ENCODE data around the gene CAMK2G. TPM values are rescaled to one million over a fixed set of nuclear protein-coding genes. Genes with fewer than 3 reads are reported as not detected.

Gene CAMK2G
- total RNA-seq, 1 donor from 2014 or later, result 25.9 TPM

GRCh38 chr10:73793456-73793855, 80.9 kb downstream of the CAMK2G start:
- Mint-ChIP-seq H3K4me3 (ENCODE audit: unreplicated experiment) (no peak overlapping the region), H3K4me1 (ENCODE audit: low read depth, unreplicated experiment) (no peaks in the 10 kb centered on the region), H3K9me3 (ENCODE audit: unreplicated experiment) (peaks cover 8% of the 10 kb centered on the region), H3K27me3 (ENCODE audit: unreplicated experiment) (peaks cover 10% of the 10 kb centered on the region), H3K27ac (ENCODE audit: unreplicated experiment) (no peak overlapping the region), H3K36me3 (ENCODE audit: unreplicated experiment) (no peaks in the 10 kb centered on the region)
- TF ChIP-seq CTCF (IDR thresholded peaks at IDR 0.05; ENCODE audit: partially characterized antibody, unreplicated experiment), result no peak
- no peak for DNase-seq

GRCh38 chr10:73791871-73792400, 82.4 kb downstream of the CAMK2G start:
- Mint-ChIP-seq H3K9me3 (ENCODE audit: unreplicated experiment) (peaks cover 8% of the 10 kb centered on the region), H3K27me3 (ENCODE audit: unreplicated experiment) (peaks cover 7% of the 10 kb centered on the region), H3K27ac (ENCODE audit: unreplicated experiment) (no peak overlapping the region), H3K36me3 (ENCODE audit: unreplicated experiment) (no peaks in the 10 kb centered on the region), H3K4me1 (ENCODE audit: low read depth, unreplicated experiment) (peaks cover 4% of the 10 kb centered on the region), H3K4me3 (ENCODE audit: unreplicated experiment) (no peak overlapping the region)
- no peak for TF ChIP-seq CTCF (IDR thresholded peaks at IDR 0.05; ENCODE audit: partially characterized antibody, unreplicated experiment)
- DNase-seq, result no peak

GRCh38 chr10:73790886-73791625, 83.3 kb downstream of the CAMK2G start:
- Mint-ChIP-seq H3K4me3 (ENCODE audit: unreplicated experiment) (no peak overlapping the region), H3K9me3 (ENCODE audit: unreplicated experiment) (peaks cover 3% of the 10 kb centered on the region), H3K27ac (ENCODE audit: unreplicated experiment) (no peak overlapping the region), H3K27me3 (ENCODE audit: unreplicated experiment) (peaks cover 7% of the 10 kb centered on the region), H3K36me3 (ENCODE audit: unreplicated experiment) (no peaks in the 10 kb centered on the region), H3K4me1 (ENCODE audit: low read depth, unreplicated experiment) (peaks cover 10% of the 10 kb centered on the region)
- no peak for TF ChIP-seq CTCF (IDR thresholded peaks at IDR 0.05; ENCODE audit: partially characterized antibody, unreplicated experiment)
- no peak for DNase-seq

GRCh38 chr10:73789659-73790055, 84.7 kb downstream of the CAMK2G start:
- Mint-ChIP-seq H3K27me3 (ENCODE audit: unreplicated experiment) (peaks cover 7% of the 10 kb centered on the region), H3K27ac (ENCODE audit: unreplicated experiment) (no peak overlapping the region)

More at GRCh38 chr10:73789659-73790055, 84.7 kb downstream of the CAMK2G start:
- TF ChIP-seq CTCF (IDR thresholded peaks at IDR 0.05; ENCODE audit: partially characterized antibody, unreplicated experiment), result no peak
- H3K9me3 Mint-ChIP-seq (ENCODE audit: unreplicated experiment), result peaks cover 3% of the 10 kb centered on the region
- DNase-seq, result no peak
- H3K36me3 Mint-ChIP-seq (ENCODE audit: unreplicated experiment), result no peaks in the 10 kb centered on the region
- no peak overlapping the region for H3K4me3 Mint-ChIP-seq (ENCODE audit: unreplicated experiment)
- peaks cover 11% of the 10 kb centered on the region for H3K4me1 Mint-ChIP-seq (ENCODE audit: low read depth, unreplicated experiment)
